Naive thymus-derived CD8-positive, alpha-beta T cell (primary cell): Measurements from ENCODE around the gene IFI6. TPM values are rescaled to one million over a fixed set of nuclear protein-coding genes. Genes with fewer than 3 reads are reported as not detected.
"Not testable (repeated sequence)": the region's sequence is repeated elsewhere in the genome, so short reads cannot be mapped to it uniquely, and the experiment has no call there.

ENCODE experiments used
- ATAC-seq, 2 donors: fragments of 150-1000 bp; cut with Tn5 transposase in 1 of 2; sonication (Bioruptor Pico), chemical (Tn5 transposase) in 1 of 2; 1 replicate in 1 of 2; 2 replicates in 1 of 2; pipeline ENCODE4 v1.10.0; 2021; ENCODE audit warnings: mild to moderate bottlenecking in 2 of 2, moderate library complexity in 2 of 2
- POLR2A ChIA-PET: fragments of 350-600 bp; sonication (Branson Sonifier 250); formaldehyde crosslinking; loops from one replicate; lab custom pipeline; 2021; ENCODE audit warnings: antibody characterized with exemption; lab: Charles Lee
- DNase-seq, 10 donors: peaks; one replicate each; pipeline versions ENCODE4 v3.0.0 to v3.0.0-alpha.2; 2020 to 2022
- H3K27ac Mint-ChIP-seq, 10 donors: one replicate each; pipeline ENCODE4 v1.8.0; 2020 to 2022; ENCODE audit warnings: mild to moderate bottlenecking in 10 of 10, mixed read lengths in 10 of 10, moderate library complexity in 4 of 10, inconsistent platforms in 1 of 10
- H3K27me3 Mint-ChIP-seq, 5 donors: one replicate each; pipeline ENCODE4 v1.8.0; 2021 to 2022; ENCODE audit warnings: mixed read lengths in 5 of 5
- H3K36me3 Mint-ChIP-seq, 3 donors: one replicate each; pipeline ENCODE4 v1.8.0; 2020 to 2022; ENCODE audit warnings: mixed read lengths in 3 of 3, mild to moderate bottlenecking in 2 of 3, inconsistent platforms in 1 of 3
- H3K4me1 Mint-ChIP-seq, 4 donors: one replicate each; pipeline ENCODE4 v1.8.0; 2021 to 2022; ENCODE audit warnings: mixed read lengths in 4 of 4
- H3K4me3 Mint-ChIP-seq, 10 donors: one replicate each; pipeline ENCODE4 v1.8.0; 2020 to 2022; ENCODE audit warnings: mild to moderate bottlenecking in 10 of 10, mixed read lengths in 10 of 10, moderate library complexity in 6 of 10, inconsistent platforms in 1 of 10
- H3K9me3 Mint-ChIP-seq, 9 donors: one replicate each; pipeline ENCODE4 v1.8.0; 2020 to 2022; ENCODE audit warnings: mixed read lengths in 9 of 9, mild to moderate bottlenecking in 3 of 9, inconsistent platforms in 1 of 9, moderate library complexity in 1 of 9
- polyA plus RNA-seq, 3 donors: library from polyadenylated mRNA; unstranded; fragments of 300-500 nt; fragmentation: Illumina TruSeq; gene quantifications; one replicate each; pipeline ENCODE4 v1.2.3, GENCODE V29; 2021
- total RNA-seq, 8 experiments: library from RNA in 2 of 8; stranded (reverse) in 2 of 8; gene quantifications; one replicate each; pipeline ENCODE4 v1.2.3 and lab custom pipeline; 2021 to 2026

IFI6 gene
- total and polyA plus RNA-seq, 5 experiments from 2014 or later: 23.3 to 171 (median 145) TPM

- DNase-seq: no peak
- Mint-ChIP-seq H3K4me3 (no peak overlapping the region), H3K9me3 (peaks cover 0 to 4% (median 0%) of the 10 kb centered on the region in 9 donors), H3K27ac (peak overlapping the region in 1 of 10 donors; percentile 36), H3K4me1 (peaks cover 0 to 2% (median 0%) of the 10 kb centered on the region in 4 donors), H3K36me3 (no peaks in the 10 kb centered on the region), H3K27me3 (peaks cover 0 to 2% (median 0%) of the 10 kb centered on the region in 5 donors)
- ATAC-seq: no peak
- POLR2A ChIA-PET: no interaction called here
Measured at GRCh38 chr1:27689423-27690173, 17.6 kb upstream of the IFI6 start.

DNA sequence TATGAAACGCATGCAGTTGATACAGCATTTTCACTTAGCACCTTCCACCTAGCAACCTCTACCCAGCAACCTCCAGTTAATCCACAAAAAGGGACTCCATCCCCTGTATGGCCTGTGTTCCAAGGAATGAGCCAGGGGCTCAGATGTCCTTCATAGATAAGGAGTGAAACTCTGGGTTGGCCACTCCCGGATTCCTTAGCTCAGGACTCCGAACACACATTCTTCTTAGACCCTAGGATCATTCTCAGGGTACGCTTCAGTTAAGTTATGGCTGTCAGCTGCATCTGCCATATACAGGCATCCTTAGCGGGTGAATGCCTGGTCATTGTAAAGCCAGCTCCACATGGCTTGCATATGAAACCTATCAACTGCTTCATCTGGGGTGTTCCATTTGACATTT is 15.9 kb upstream of the IFI6 start:
- Mint-ChIP-seq H3K27me3 (peaks cover 0 to 2% (median 0%) of the 10 kb centered on the region in 5 donors), H3K36me3 (peaks cover 0 to under 1% (median 0%) of the 10 kb centered on the region in 3 donors), H3K4me3 (no peak overlapping the region), H3K4me1 (peaks cover 0 to 2% (median 0%) of the 10 kb centered on the region in 4 donors), H3K9me3 (peaks cover 0 to 6% (median under 1%) of the 10 kb centered on the region in 9 donors), H3K27ac (no peak overlapping the region)
- no peak for ATAC-seq
- no peak for DNase-seq
- POLR2A ChIA-PET: no interaction called here

DNA sequence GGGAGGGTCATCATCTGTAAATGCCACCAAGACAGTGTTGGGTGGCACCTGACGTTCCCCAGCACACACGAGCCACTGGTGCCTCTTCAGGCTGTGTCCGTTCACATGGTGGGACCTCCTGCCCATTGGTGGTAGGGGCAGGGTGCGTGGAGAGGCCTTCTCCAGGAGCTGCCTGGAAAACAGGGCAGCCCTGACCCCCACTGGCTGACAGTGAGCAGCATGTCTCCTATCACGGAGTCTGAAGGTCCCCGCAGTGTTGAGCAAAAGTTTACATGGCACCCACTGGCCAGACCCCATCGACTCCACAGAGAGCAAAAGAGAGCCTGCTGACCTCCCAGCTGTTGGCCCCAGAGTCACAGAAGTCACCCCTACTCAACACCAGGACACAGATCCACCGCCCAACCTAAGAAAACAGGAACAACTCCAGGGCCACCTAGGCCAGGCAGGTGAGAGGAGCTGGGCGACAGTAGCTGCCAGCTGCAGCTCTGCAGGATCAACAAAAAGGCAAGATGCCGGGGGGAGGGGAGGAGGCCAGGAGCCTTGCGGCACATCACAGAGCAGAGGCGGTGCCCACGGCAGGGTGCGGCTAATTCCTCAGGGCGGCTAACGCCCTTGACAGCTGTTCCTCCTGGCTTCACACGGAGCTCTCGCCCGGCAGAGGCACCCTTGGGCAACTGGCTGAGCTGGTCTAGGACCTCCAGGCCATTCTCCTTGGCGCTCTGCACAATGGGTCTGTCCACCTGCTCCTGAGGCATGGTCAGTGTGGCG is 14.4 kb upstream of the IFI6 start:
- Mint-ChIP-seq H3K27me3 (peaks cover 0 to 2% (median 0%) of the 10 kb centered on the region in 5 donors), H3K4me3 (no peak overlapping the region), H3K9me3 (peaks cover 0 to 18% (median 12%) of the 10 kb centered on the region in 9 donors), H3K36me3 (peaks cover 0 to 8% (median 4%) of the 10 kb centered on the region in 3 donors), H3K4me1 (peaks cover 0 to 2% (median 0%) of the 10 kb centered on the region in 4 donors), H3K27ac (no peak overlapping the region)
- DNase-seq (no peak), ATAC-seq (no peak)
- POLR2A ChIA-PET: interaction anchor here (0.6 kb wide), 1 partner anchor 793 kb away, joined by 4 read pairs; no protein-coding TSS in a partner anchor

DNA sequence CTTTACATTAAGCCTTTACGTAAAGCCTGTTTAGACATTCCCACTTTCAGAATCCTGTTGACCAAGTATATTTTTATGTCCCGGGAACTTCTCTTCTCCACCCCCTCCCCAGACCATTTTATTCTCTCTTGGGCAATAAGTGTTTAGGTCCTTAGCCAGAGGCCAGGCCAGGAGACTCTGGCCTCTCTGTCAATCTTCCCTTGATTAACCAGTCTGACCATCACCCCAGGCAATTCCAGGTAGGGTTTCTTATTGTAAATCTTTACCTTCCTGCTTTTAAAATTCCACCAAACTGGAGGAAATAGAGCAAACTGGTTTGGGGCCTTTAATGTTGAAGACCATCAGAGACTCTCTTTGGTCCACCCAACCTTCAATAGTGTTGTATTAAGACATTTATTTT is 12.2 kb upstream of the IFI6 start:
- H3K4me3 Mint-ChIP-seq: no peak overlapping the region
- H3K9me3 Mint-ChIP-seq: peaks cover 0 to 36% (median 20%) of the 10 kb centered on the region in 9 donors
- DNase-seq (no peak), ATAC-seq (no peak)
- H3K27me3 Mint-ChIP-seq: peaks cover 0 to 2% (median 0%) of the 10 kb centered on the region in 5 donors
- peaks cover 0 to 2% (median 0%) of the 10 kb centered on the region in 4 donors for H3K4me1 Mint-ChIP-seq
- POLR2A ChIA-PET: no interaction called here
- H3K36me3 Mint-ChIP-seq: peaks cover 0 to 9% (median 7%) of the 10 kb centered on the region in 3 donors
- H3K27ac Mint-ChIP-seq: no peak overlapping the region

DNA sequence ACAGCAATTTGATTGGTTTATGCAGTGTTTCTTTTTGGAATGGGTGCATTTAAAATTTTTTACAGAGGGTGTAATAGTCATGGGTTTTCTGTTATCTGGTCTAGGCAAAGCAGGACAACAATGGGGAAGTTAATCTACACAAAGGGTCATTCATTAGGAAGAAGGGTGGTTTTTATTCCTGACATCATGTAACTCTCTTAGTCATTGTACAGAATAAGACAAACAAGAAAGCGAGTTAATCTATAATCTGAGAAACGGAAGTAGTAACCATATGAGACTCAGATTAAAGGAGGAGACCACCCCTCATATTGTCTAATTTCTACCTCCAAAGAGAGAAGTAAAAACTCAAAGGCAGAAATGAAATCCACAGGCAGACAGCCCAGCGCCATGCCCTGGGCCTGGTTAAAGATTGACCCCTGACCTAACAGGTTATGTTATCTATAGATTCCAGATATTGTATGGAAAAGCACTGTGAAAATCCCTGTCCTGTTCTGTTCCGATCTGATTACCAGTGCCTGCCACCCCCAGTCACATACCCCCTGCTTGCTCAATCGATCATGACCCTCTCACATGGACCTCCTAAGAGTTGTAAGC is 10.5 kb upstream of the IFI6 start:
- Mint-ChIP-seq H3K4me3 (no peak overlapping the region), H3K27ac (no peak overlapping the region), H3K27me3 (peaks cover 0 to 2% (median 0%) of the 10 kb centered on the region in 5 donors), H3K36me3 (peaks cover 0 to 13% (median 9%) of the 10 kb centered on the region in 3 donors), H3K4me1 (peaks cover 0 to 2% (median 0%) of the 10 kb centered on the region in 4 donors), H3K9me3 (peaks cover 0 to 41% (median 20%) of the 10 kb centered on the region in 9 donors)
- ATAC-seq (no peak), DNase-seq (no peak)
- POLR2A ChIA-PET: no interaction called here

GRCh38 chr1:27681580-27681979 is 9.6 kb upstream of the IFI6 start:
- peaks cover 0 to 41% (median 20%) of the 10 kb centered on the region in 9 donors for H3K9me3 Mint-ChIP-seq
- not testable (repeated sequence) for H3K4me1 Mint-ChIP-seq, ATAC-seq, H3K27ac Mint-ChIP-seq, H3K4me3 Mint-ChIP-seq, H3K27me3 Mint-ChIP-seq, DNase-seq
- POLR2A ChIA-PET: interaction anchor here (0.6 kb wide), 1 partner anchor 60 kb away, joined by 3 read pairs; no protein-coding TSS in a partner anchor
- H3K36me3 Mint-ChIP-seq: peaks cover 0 to 13% (median 9%) of the 10 kb centered on the region in 3 donors

DNA sequence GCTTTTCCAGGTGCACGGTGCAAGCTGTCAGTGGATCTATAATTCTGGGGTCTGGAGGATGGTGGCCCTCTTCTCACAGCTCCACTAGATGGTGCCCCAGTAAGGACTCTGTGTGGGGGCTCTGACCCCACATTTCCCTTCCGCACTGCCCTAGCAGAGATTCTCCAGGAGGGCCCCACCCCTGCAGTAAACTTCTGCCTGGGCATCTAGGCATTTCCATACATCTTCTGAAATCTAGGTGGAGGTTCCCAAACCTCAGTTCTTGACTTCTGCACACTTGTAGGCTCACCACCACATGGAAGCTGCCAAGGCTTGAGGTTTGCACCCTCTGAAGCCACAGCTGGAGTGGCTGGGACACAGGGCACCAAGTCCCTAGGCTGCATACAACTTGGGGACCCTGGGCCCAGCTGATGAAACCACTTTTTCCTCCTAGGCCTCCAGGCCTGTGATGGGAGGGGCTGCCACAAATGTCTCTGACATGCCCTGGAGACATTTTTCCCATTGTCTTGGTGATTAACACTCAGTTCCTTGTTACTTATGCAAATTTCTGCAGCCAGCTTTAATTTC is 8.3 kb upstream of the IFI6 start:
- H3K4me3 Mint-ChIP-seq, H3K27ac Mint-ChIP-seq, H3K27me3 Mint-ChIP-seq, DNase-seq, H3K4me1 Mint-ChIP-seq, ATAC-seq: not testable (repeated sequence)
- POLR2A ChIA-PET: interaction anchor here (0.7 kb wide), 1 partner anchor 49 kb away, joined by 4 read pairs; no protein-coding TSS in a partner anchor
- peaks cover 0 to 13% (median 9%) of the 10 kb centered on the region in 3 donors for H3K36me3 Mint-ChIP-seq
- H3K9me3 Mint-ChIP-seq: peaks cover 0 to 41% (median 20%) of the 10 kb centered on the region in 9 donors

DNA sequence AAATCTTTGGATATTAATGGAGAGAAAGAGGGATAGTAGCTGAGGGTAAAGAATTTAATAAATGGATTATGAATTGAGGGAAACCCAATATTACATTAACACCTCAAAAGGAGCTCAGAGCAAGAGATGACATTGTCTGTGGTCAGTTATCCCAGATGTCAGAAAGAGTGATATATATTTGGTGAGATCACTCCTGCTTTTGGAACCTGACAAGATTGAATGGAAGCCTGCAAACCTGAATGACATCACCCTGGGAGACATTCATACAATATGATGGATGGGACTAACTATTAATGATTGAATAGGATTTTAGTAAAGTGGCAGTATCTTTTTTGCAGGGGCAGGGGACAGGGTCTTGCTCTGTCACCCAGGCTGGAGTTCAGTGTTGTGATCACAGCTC is 6.8 kb upstream of the IFI6 start:
- H3K27ac Mint-ChIP-seq: no peak overlapping the region
- H3K4me1 Mint-ChIP-seq: no peaks in the 10 kb centered on the region
- peaks cover 0 to 39% (median 20%) of the 10 kb centered on the region in 9 donors for H3K9me3 Mint-ChIP-seq
- DNase-seq (no peak), ATAC-seq (no peak)
- H3K4me3 Mint-ChIP-seq: no peak overlapping the region
- no peaks in the 10 kb centered on the region for H3K27me3 Mint-ChIP-seq
- H3K36me3 Mint-ChIP-seq: peaks cover 0 to 13% (median 9%) of the 10 kb centered on the region in 3 donors
- POLR2A ChIA-PET: no interaction called here

- Mint-ChIP-seq H3K36me3 (peaks cover 0 to 6% (median 5%) of the 10 kb centered on the region in 3 donors), H3K4me3 (no peak overlapping the region), H3K27me3 (no peaks in the 10 kb centered on the region), H3K9me3 (peaks cover 0 to 25% (median 10%) of the 10 kb centered on the region in 9 donors), H3K27ac (peak overlapping the region in 1 of 10 donors; percentile 21), H3K4me1 (peaks cover 8 to 16% (median 14%) of the 10 kb centered on the region in 4 donors)
- ATAC-seq (no peak), DNase-seq (no peak)
- POLR2A ChIA-PET: interaction anchor here (0.7 kb wide), 1 partner anchor 127 kb away, joined by 3 read pairs; no protein-coding TSS in a partner anchor
Measured at GRCh38 chr1:27676410-27676809, 4.4 kb upstream of the IFI6 start.

DNA sequence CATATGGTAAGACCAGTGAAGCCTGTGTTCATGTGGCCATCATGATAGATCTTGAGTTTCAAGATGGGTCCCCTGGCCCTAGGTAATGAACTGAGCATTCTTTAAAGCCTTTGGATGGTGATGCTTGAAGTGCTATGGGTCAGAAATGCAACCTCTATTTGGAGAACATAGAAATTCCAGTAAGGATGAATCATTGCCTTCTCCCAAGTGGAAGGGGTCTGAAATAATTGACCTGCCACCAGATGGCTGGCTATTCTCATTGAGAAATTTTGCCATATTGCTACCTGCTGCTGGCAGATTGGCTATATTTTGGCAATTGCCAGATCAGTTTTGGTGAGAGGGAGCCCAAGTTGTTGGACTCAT is 739 bp upstream of the IFI6 start:
- POLR2A ChIA-PET: interaction anchor here (0.8 to 2.2 kb wide), 9 partner anchors 10 to 371 kb away, joined by 3 to 17 read pairs (median 3); partner anchors contain the start of genes FAM76A and PPP1R8
- no peaks in the 10 kb centered on the region for H3K27me3 Mint-ChIP-seq
- H3K9me3 Mint-ChIP-seq: no peaks in the 10 kb centered on the region
- H3K4me3 Mint-ChIP-seq: peak overlapping the region; percentile 88 to 99 (median 98)
- H3K36me3 Mint-ChIP-seq: peaks cover 0 to 3% (median 2%) of the 10 kb centered on the region in 3 donors
- ATAC-seq (no peak), DNase-seq (no peak)
- peaks cover 14 to 42% (median 38%) of the 10 kb centered on the region in 4 donors for H3K4me1 Mint-ChIP-seq
- peak overlapping the region; percentile 94 to 99 (median 99) for H3K27ac Mint-ChIP-seq

- peak overlapping the region in 9 of 10 donors; percentile 85 to 99 (median 94) for H3K27ac Mint-ChIP-seq
- peaks cover 0 to 22% (median 8%) of the 10 kb centered on the region in 3 donors for H3K36me3 Mint-ChIP-seq
- POLR2A ChIA-PET: interaction anchor here (0.6 to 2.0 kb wide), 8 partner anchors 56 to 349 kb away, joined by 3 to 12 read pairs (median 4); partner anchors contain the start of genes FAM76A, STX12 and XKR8
- H3K27me3 Mint-ChIP-seq: no peaks in the 10 kb centered on the region
- DNase-seq: no peak
- no peak for ATAC-seq
- peak overlapping the region; percentile 33 to 99 (median 93) for H3K4me3 Mint-ChIP-seq
- H3K4me1 Mint-ChIP-seq: peaks cover 14 to 49% (median 40%) of the 10 kb centered on the region in 4 donors
- no peaks in the 10 kb centered on the region for H3K9me3 Mint-ChIP-seq
Measured at GRCh38 chr1:27669876-27670275, 2.1 kb downstream of the IFI6 start.
